Measurements from ENCODE around the gene FHDC1.

Gene FHDC1

GRCh38 chr4:152936446-152937335, 568 bp downstream of the FHDC1 start:
- no peak for DNase-seq (ENCODE audit: low read depth in 2 of 3, low spot score in 1 of 3)

DNA sequence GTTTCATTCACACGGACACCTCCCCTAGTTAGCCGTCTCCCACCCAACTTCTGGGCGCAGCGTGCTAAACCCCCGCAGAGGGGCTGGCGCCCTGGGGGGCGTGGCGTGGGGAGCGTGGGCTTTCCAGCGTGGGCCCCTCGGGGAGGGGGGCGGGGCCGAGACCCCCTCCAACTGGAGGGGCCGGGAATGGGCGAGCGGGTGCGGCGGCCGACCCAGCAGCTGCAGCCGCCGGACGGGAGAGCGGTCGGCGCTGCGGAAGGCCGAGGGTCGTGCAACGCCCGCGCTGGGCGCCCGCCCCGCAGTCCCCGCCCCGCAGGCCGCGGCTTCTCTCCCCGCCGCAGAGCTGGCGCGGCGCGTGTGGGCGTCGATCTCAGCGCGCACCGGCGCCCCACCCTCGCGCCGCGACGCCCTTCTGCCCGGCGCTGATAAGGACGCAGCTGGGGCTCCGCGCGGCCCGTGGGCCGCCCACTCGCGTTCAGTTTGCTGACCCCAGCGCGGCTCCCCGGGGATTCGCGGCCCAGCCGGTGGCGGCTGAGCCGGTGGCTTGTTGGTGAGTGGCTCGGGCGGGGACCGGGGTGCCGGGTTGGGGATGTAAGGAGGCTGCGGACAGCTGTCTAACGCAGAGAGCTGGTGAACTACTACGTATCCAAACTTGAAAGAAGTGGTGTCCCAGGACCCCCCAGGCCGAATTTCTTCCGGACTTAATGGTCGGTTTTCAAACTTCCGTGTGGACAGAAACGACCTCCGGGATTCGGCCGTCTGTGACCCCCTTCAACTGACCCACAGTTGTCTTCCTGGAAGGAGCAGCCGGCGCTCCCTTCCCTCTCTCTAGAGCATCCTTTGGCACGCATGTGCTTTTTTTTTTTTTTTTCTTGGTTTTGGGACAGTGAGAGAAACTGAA, 1.5 kb downstream of the FHDC1 start:
- no peak for DNase-seq (ENCODE audit: low read depth in 2 of 3, low spot score in 1 of 3)

DNA sequence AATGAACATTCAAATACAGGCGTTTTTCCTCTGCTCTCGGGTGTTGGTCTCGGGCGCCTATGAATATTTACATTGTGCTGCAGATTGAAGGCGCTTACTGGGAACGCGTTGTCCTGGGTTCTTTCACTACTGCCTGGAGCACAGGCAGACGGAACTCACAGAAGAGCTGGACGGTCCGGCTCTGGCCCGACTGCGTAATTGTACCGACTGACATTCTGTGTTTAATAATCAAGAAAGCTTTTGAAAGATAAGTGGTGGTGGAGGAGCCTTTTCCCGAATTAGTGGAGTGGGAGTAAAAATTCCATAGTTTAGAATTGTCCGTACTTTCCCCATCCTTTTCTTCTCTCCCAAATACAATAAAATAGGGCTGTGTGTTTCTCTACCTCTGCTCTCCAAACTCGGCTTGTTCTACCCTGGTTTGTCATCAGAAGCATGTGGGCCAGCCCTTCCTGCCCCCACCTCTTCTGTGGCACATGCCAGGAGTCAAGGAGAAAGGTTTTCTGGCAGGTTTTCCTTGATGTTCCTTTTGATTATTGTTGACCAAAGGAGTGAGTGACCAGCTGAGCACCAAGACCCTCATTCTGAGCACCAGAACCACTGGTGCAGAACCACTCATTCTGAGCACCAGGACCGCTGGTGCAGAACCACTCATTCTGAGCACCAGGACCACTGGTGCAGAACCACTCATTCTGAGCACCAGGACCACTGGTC, 2.3 kb downstream of the FHDC1 start:
- no peak for DNase-seq (ENCODE audit: low read depth in 2 of 3, low spot score in 1 of 3)

GRCh38 chr4:152939621-152940020, 3.5 kb downstream of the FHDC1 start:
- no peak for DNase-seq (ENCODE audit: low read depth in 2 of 3, low spot score in 1 of 3)

DNA sequence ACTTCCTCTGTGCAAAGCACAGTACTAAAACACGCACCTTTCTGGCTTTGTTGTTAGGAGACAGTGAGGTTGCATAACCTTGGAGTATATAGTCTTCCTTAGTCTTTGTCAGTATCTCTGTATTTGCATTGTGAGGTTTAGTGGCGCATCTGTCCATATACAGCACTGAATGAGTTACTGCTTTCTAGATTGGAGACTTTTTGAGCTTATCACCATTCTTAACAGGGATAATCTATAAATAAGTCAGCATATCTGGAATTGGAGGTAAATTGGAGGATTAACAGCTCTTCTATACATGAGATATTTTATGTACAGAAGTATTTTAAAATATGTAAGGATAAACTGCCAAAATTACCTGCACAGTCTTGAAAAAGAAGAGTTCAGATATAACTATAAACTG, 4.3 kb downstream of the FHDC1 start:
- no peak for DNase-seq (ENCODE audit: low read depth in 2 of 3, low spot score in 1 of 3)

DNA sequence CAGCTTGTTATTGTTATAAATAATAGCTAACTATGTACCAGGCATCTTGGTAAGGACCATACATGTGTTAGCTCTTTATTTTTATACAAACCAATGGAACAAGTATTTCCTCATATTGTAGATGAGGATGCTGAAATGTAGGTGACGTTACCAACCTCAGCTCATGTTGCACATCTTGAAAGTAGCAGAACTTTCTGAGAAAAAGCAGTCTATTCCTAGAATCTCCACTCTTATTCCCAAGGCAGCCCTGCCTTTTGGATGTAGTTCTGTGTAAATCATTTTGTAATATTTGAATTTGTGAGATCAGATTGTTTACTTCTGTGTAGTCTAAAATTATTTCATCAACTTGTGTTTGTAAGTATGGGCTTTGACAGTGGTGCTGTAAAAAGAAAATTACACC, 5.3 kb downstream of the FHDC1 start:
- no peak for DNase-seq (ENCODE audit: low read depth in 2 of 3, low spot score in 1 of 3)

- no peak for DNase-seq (ENCODE audit: low read depth in 2 of 3, low spot score in 1 of 3)
These were observed 6.2 kb downstream of the FHDC1 start for GRCh38 chr4:152942346-152942745.

GRCh38 chr4:152943672-152944071, 7.5 kb downstream of the FHDC1 start:
- DNase-seq (ENCODE audit: low read depth in 2 of 3, low spot score in 1 of 3), result no peak

GRCh38 chr4:152944666-152945320, 8.7 kb downstream of the FHDC1 start:
- DNase-seq (ENCODE audit: low read depth in 2 of 3, low spot score in 1 of 3), result no peak

DNA sequence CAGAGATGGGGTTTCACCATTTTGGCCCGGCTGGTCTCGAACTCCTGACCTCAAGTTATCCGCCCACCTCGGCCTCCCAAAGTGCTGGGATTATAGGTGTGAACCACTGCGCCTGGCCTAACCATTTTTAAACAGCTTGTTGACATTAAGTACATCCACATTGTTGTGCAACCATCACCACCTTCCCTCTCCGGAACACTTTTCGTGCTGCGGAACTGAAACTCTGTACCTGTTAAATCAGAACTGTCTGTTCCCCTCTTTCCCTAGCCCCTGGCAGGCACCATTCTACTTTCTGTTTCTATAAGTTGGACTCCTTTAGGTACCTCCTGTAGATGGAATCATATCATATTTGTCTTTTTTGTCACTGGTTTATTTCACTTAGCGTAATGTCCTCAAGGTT, 9.5 kb downstream of the FHDC1 start:
- DNase-seq (ENCODE audit: low read depth in 2 of 3, low spot score in 1 of 3), result no peak

DNA sequence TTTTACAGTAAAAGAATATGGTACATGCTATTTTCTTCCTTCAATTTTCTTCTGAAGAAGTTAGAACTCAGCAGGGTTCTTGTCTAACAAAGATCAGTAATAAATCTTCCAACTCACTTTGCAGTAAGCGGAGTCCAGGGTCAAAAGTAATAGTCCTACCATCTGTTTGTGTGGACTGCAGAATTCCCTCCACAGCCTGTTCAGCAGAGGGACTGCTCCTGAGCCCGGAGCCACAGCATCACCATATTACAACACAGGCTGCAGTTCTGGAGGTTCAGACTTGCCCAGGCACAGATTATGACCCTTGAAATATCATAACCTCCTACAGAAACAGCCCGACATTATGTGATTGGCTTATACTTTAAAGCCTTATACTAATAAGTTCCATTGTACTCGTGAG, 10.3 kb downstream of the FHDC1 start:
- no peak for DNase-seq (ENCODE audit: low read depth in 2 of 3, low spot score in 1 of 3)

GRCh38 chr4:152947311-152947710, 11.2 kb downstream of the FHDC1 start:
- no peak for DNase-seq (ENCODE audit: low read depth in 2 of 3, low spot score in 1 of 3)

GRCh38 chr4:152949930-152950329, 13.8 kb downstream of the FHDC1 start:
- no peak for DNase-seq (ENCODE audit: low read depth in 2 of 3, low spot score in 1 of 3)

DNA sequence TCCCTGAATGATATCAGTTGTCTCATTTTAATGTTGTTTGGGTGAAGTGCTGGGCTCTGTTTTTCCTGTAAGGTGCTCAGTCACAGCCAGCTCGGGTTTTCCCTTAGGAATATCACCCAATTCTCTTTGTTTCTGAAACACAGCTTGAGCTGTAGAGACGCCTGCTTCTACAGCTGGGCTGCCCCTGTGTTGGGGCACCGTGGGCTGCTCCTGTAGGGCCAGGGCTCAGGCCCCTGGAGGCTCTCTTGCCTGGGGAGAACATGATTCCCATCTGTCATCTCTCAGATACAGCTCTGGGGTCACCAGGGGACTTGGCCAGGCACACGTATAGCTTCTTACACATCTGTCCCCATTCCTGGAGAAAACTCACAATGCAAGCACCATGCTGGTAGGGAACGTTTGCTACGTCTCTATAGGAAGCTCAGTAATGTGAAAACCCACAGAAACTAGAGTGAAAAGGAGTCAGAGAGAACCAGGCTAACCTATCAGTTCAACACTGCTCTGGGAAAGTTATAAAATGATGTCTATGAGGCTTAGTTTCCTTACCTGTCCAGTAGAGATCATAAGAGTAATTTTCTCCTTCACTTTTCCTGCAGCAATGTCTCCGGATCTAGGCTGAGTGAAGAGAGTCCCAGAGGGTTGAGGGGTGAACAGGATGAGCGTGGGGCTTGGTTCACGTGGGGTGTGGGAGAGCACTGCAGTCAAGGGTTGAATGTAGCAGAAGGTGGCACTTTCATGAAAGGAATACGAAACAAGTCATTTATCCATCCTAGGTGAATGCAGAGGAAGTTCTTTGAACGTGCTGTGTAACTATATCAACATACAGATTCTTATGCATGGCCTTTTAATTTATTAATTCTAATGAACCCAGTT, 14.5 kb downstream of the FHDC1 start:
- no peak for DNase-seq (ENCODE audit: low read depth in 2 of 3, low spot score in 1 of 3)

- no peak for DNase-seq (ENCODE audit: low read depth in 2 of 3, low spot score in 1 of 3)
These were observed 15.2 kb downstream of the FHDC1 start for GRCh38 chr4:152951348-152951747.

DNA sequence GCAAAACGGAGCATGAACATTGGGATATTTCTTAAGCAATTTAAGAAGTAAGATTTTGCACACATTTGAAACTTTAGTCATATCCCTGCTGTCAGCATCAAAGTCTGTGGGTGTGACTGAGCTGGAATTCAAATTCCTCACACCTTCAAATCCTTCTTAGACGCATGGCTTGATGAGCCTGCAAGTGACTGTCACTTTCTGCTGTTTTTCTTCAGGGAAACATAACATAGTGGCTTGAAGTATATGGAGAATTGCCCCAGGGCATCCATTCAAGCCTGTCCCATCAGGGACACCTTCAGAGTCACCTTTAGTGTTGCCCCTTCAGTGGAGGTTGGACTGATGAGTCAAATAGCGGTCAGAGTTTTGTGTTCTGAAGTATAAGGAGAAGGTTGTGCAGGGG, 17.4 kb downstream of the FHDC1 start:
- DNase-seq (ENCODE audit: low read depth in 2 of 3, low spot score in 1 of 3), result no peak

DNA sequence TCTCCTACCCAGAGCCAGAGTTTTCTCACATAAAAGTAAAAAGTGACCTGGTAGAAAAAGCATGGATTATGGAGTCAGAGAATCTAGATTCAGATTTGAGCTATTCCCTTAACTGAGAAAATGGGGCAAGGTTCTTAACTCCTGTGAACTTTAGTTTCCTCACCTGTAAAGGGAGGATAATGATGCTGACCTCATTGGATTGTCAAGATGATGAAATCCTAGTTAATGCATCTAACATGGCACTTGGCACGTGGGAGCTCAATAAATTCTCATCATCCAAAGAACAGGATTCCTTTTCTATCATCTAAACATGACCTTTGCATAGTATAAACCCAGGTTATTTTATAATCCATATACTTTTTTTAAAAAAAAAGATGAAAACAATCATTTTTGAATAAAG, 18.6 kb downstream of the FHDC1 start:
- DNase-seq (ENCODE audit: low read depth in 2 of 3, low spot score in 1 of 3), result no peak

DNA sequence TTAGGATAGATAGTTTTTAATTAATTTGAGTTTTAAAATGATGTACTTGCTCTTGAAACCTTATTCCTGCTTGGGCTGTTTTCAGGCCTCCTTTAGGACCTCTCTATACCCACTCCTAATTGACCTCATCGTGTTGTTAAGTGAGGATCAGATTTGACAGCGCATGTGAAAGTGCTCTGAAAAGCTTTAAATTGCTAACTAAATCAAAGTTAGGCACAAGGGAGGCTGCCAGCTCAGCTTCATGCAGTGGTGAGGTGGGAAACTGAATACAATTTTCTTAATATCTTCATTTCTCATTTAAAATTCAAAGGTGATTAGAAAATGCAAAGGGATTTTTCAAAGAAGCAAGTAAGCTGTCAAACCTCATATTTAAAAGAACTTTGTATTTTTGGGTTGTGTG, 20.0 kb downstream of the FHDC1 start:
- DNase-seq (ENCODE audit: low read depth in 2 of 3, low spot score in 1 of 3), result no peak

GRCh38 chr4:152956650-152957436, 20.7 kb downstream of the FHDC1 start:
- DNase-seq (ENCODE audit: low read depth in 2 of 3, low spot score in 1 of 3), result no peak

All from stimulated activated CD4-positive, alpha-beta T cell treated with anti-CD3 and anti-CD28 coated beads, Interleukin-12 subunit alpha, Interleukin-12 subunit beta, amount 100 ng/mL, for 48 hours (primary cell).